Gastrocnemius medialis (tissue), 4 donors: Measurements from ENCODE around the gene RC3H1.

ENCODE experiments used
- CTCF ChIP-seq, 5 experiments: fragments of 450-650 bp in 3 of 5; fragments of 200-600 bp in 2 of 5; sonication (generic) in 2 of 5; IDR thresholded peaks in 4 of 5; conservative IDR thresholded peaks in 1 of 5; 1 replicate in 4 of 5; 2 replicates in 1 of 5; pipeline ENCODE4 v1.5.1; 2016 to 2019; ENCODE audit warnings: antibody characterized with exemption in 5 of 5, mild to moderate bottlenecking in 3 of 5, moderate library complexity in 3 of 5
- POLR2A ChIP-seq, 2 donors: fragments of 450-650 bp; IDR thresholded peaks; one replicate each; pipeline ENCODE4 v1.6.1; 2017; ENCODE audit warnings: antibody characterized with exemption in 2 of 2, mild to moderate bottlenecking in 2 of 2, moderate library complexity in 2 of 2

- TF ChIP-seq CTCF (IDR thresholded peaks at IDR 0.05 in 4 of 5, conservative IDR thresholded peaks at IDR 0.05 in 1 of 5), result no peak
- no peak for TF ChIP-seq POLR2A (IDR thresholded peaks at IDR 0.05)
These were observed 770 bp upstream of the RC3H1 start for GRCh38 chr1:174022976-174023277.
